GM21825 (cell line): Measurements from ENCODE around the gene ZNF610.
"Not testable (repeated sequence)": the region's sequence is repeated elsewhere in the genome, so short reads cannot be mapped to it uniquely, and the experiment has no call there.

Source experiments
- ATAC-seq: cut with Tn5 transposase; IDR thresholded peaks from one replicate; pipeline ENCODE4 v1.9.1; 2021; ENCODE audit warnings: mild to moderate bottlenecking, moderate library complexity; ENCODE audit not compliant: unreplicated experiment

The ZNF610 gene

GRCh38 chr19:52336117-52336790, at the start of gene ZNF610:
Gene ZNF610, plus strand, starts transcription at chr19:52336243. Its CDS starts 12,930 bp downstream, at chr19:52349173.
- no peak for ATAC-seq

- no peak for ATAC-seq
Observed at GRCh38 chr19:52286256-52286655, 49.8 kb upstream of the ZNF610 start.

- no peak for ATAC-seq
Observed at GRCh38 chr19:52291781-52292180, 44.3 kb upstream of the ZNF610 start.

- not testable (repeated sequence) for ATAC-seq
Observed at GRCh38 chr19:52292946-52293345, 43.1 kb upstream of the ZNF610 start.

GRCh38 chr19:52296400-52296772, 39.7 kb upstream of the ZNF610 start:
- no peak for ATAC-seq

- no peak for ATAC-seq
Observed at GRCh38 chr19:52296773-52297600, 39.1 kb upstream of the ZNF610 start, which contains the start of gene ZNF480. Gene ZNF480, plus strand, starts transcription at chr19:52297169. Its CDS starts 3,244 bp downstream, at chr19:52300413.

GRCh38 chr19:52297601-52298364, 38.3 kb upstream of the ZNF610 start:
- ATAC-seq, result no peak

- ATAC-seq, result no peak
Observed at GRCh38 chr19:52307275-52307674, 28.8 kb upstream of the ZNF610 start.

GRCh38 chr19:52322429-52322828, 13.6 kb upstream of the ZNF610 start:
- ATAC-seq, result no peak

- no peak for ATAC-seq
Observed at GRCh38 chr19:52331757-52332156, 4.3 kb upstream of the ZNF610 start.

GRCh38 chr19:52335768-52336116, 301 bp upstream of the ZNF610 start:
- no peak for ATAC-seq

- no peak for ATAC-seq
Observed at GRCh38 chr19:52336791-52337381, 843 bp downstream of the ZNF610 start.

- ATAC-seq, result not testable (repeated sequence)
Observed at GRCh38 chr19:52339022-52339421, 3.0 kb downstream of the ZNF610 start.

GRCh38 chr19:52343548-52343947, 7.5 kb downstream of the ZNF610 start:
- ATAC-seq, result no peak

GRCh38 chr19:52345162-52345561, 9.1 kb downstream of the ZNF610 start:
- no peak for ATAC-seq

GRCh38 chr19:52351512-52351911, 15.5 kb downstream of the ZNF610 start:
- no peak for ATAC-seq

- ATAC-seq, result no peak
Observed at GRCh38 chr19:52366414-52366824, 30.4 kb downstream of the ZNF610 start.

- peak; percentile 86 for ATAC-seq
Observed at GRCh38 chr19:52369559-52370340, 33.7 kb downstream of the ZNF610 start, which contains the start of gene ZNF880. Gene ZNF880, plus strand, starts transcription at chr19:52369923. Its CDS starts 43 bp downstream, at chr19:52369966.

GRCh38 chr19:52370341-52370710, 34.3 kb downstream of the ZNF610 start:
- ATAC-seq, result no peak

GRCh38 chr19:52391135-52391534, 55.1 kb downstream of the ZNF610 start:
- no peak for ATAC-seq
